Activated CD4-positive, alpha-beta T cell treated with anti-CD3 and anti-CD28 coated beads, Interleukin-10, Interleukin-2, amounts not matched to agents 100 ng/mL and 50 ng/mL, durations not matched to agents 16 hours and 8 hours (primary cell): Measurements from ENCODE around the gene TANGO6.
"Not testable (repeated sequence)": the region's sequence is repeated elsewhere in the genome, so short reads cannot be mapped to it uniquely, and the experiment has no call there.

ENCODE experiments used
- DNase-seq: peaks from one replicate; pipeline ENCODE4 v3.0.0-alpha.2; 2020

TANGO6 gene

GRCh38 chr16:68843482-68844210 lies at the start of gene TANGO6:
Gene TANGO6, plus strand, starts transcription at chr16:68843531. Its CDS starts 87 bp downstream, at chr16:68843618.
- peak; percentile 94 for DNase-seq

GRCh38 chr16:68798398-68798797 lies 44.9 kb upstream of the TANGO6 start:
- no peak for DNase-seq

GRCh38 chr16:68800257-68800875 lies 43.0 kb upstream of the TANGO6 start:
- peak; percentile 53 for DNase-seq

- no peak for DNase-seq
Measured at GRCh38 chr16:68802190-68802589, 41.1 kb upstream of the TANGO6 start.

- no peak for DNase-seq
Measured at GRCh38 chr16:68806422-68806821, 36.9 kb upstream of the TANGO6 start.

GRCh38 chr16:68806981-68807380 lies 36.4 kb upstream of the TANGO6 start:
- no peak for DNase-seq

- no peak for DNase-seq
Measured at GRCh38 chr16:68814516-68814915, 28.8 kb upstream of the TANGO6 start.

GRCh38 chr16:68823401-68824135 lies 19.8 kb upstream of the TANGO6 start:
- DNase-seq: no peak

GRCh38 chr16:68825427-68825826 lies 17.9 kb upstream of the TANGO6 start:
- no peak for DNase-seq

- DNase-seq: no peak
Measured at GRCh38 chr16:68826652-68827051, 16.7 kb upstream of the TANGO6 start.

GRCh38 chr16:68833251-68833650 lies 10.1 kb upstream of the TANGO6 start:
- DNase-seq: no peak

- no peak for DNase-seq
Measured at GRCh38 chr16:68834550-68834949, 8.8 kb upstream of the TANGO6 start.

- DNase-seq: no peak
Measured at GRCh38 chr16:68835970-68836369, 7.4 kb upstream of the TANGO6 start.

GRCh38 chr16:68839831-68840230 lies 3.5 kb upstream of the TANGO6 start:
- DNase-seq: no peak

GRCh38 chr16:68842964-68843481 lies 308 bp upstream of the TANGO6 start:
- not testable (repeated sequence) for DNase-seq

GRCh38 chr16:68844211-68844564 lies 857 bp downstream of the TANGO6 start:
- DNase-seq: no peak

GRCh38 chr16:68848786-68849185 lies 5.5 kb downstream of the TANGO6 start:
- DNase-seq: no peak

GRCh38 chr16:68850481-68850880 lies 7.2 kb downstream of the TANGO6 start:
- no peak for DNase-seq

GRCh38 chr16:68851601-68852000 lies 8.3 kb downstream of the TANGO6 start:
- no peak for DNase-seq

- DNase-seq: no peak
Measured at GRCh38 chr16:68857479-68857878, 14.1 kb downstream of the TANGO6 start.

GRCh38 chr16:68859828-68860227 lies 16.5 kb downstream of the TANGO6 start:
- DNase-seq: no peak

- DNase-seq: no peak
Measured at GRCh38 chr16:68860978-68861892, 17.9 kb downstream of the TANGO6 start.

GRCh38 chr16:68866933-68867332 lies 23.6 kb downstream of the TANGO6 start:
- DNase-seq: no peak
